Fibroblast of gingiva (primary cell): ENCODE measurements around the gene SLX9.
A peak's percentile ranks its signal among the peaks of the same experiment; 100 is the strongest.

ENCODE experiments used
- DNase-seq: peaks from one replicate; pipeline ENCODE4 v3.0.0-alpha.2; 2011; ENCODE audit warnings: low read depth

SLX9 gene

GRCh38 chr21:44977616-44978340, 37.9 kb downstream of the SLX9 start:
- DNase-seq = no peak

- no peak for DNase-seq
These were observed 40.1 kb downstream of the SLX9 start for GRCh38 chr21:44979687-44980561.

- DNase-seq = no peak
These were observed 41.0 kb downstream of the SLX9 start for GRCh38 chr21:44980562-44981489.

- peak; percentile 24 for DNase-seq
These were observed 42.9 kb downstream of the SLX9 start for GRCh38 chr21:44982558-44983250.

- DNase-seq = no peak
These were observed 43.8 kb downstream of the SLX9 start for GRCh38 chr21:44983421-44984206.

GRCh38 chr21:44984428-44984791, 44.6 kb downstream of the SLX9 start:
- DNase-seq = no peak

GRCh38 chr21:44984792-44985440, 45.1 kb downstream of the SLX9 start:
- no peak for DNase-seq

- no peak for DNase-seq
These were observed 45.9 kb downstream of the SLX9 start for GRCh38 chr21:44985441-44986401.

GRCh38 chr21:44986471-44987291, 46.9 kb downstream of the SLX9 start:
- no peak for DNase-seq

- no peak for DNase-seq
These were observed 47.6 kb downstream of the SLX9 start for GRCh38 chr21:44987301-44987885.

GRCh38 chr21:44987886-44988606, 48.2 kb downstream of the SLX9 start:
- DNase-seq = no peak

- DNase-seq = no peak
These were observed 49.0 kb downstream of the SLX9 start for GRCh38 chr21:44988607-44989536.

- no peak for DNase-seq
These were observed 49.7 kb downstream of the SLX9 start for GRCh38 chr21:44989537-44989886.

- DNase-seq = no peak
These were observed 50.3 kb downstream of the SLX9 start for GRCh38 chr21:44989943-44990780.

- no peak for DNase-seq
These were observed 51.1 kb downstream of the SLX9 start for GRCh38 chr21:44990921-44991320.
